Spleen (tissue), 11 donors: ENCODE data around the gene SSU72. TPM values are rescaled to one million over a fixed set of nuclear protein-coding genes. Genes with fewer than 3 reads are reported as not detected.

Source experiments
- DNase-seq: peaks from one replicate; pipeline ENCODE4 v3.0.0-alpha.2; 2020
- H3K27ac ChIP-seq, 8 donors: fragments of 200-600 bp; sonication (generic) in 7 of 8; 1 replicate in 4 of 8; 2 replicates in 4 of 8; pipeline versions ENCODE4 v1.5.0 to v1.8.0; 2016 to 2021; ENCODE audit warnings: inconsistent platforms in 4 of 8, mild to moderate bottlenecking in 4 of 8, moderate library complexity in 1 of 8
- H3K27me3 ChIP-seq, 7 donors: fragments of 200-600 bp; sonication (generic) in 6 of 7; replicated peaks in 1 of 7; 1 replicate in 4 of 7; 2 replicates in 3 of 7; pipeline versions ENCODE4 v1.5.0 to v1.8.0; 2016 to 2021; ENCODE audit warnings: inconsistent platforms in 3 of 7, mild to moderate bottlenecking in 1 of 7
- H3K36me3 ChIP-seq, 6 donors: fragments of 200-600 bp; sonication (generic) in 5 of 6; 1 replicate in 4 of 6; 2 replicates in 2 of 6; pipeline versions ENCODE4 v1.5.0 to v1.8.0; 2016 to 2021; ENCODE audit warnings: inconsistent platforms in 2 of 6
- H3K4me1 ChIP-seq, 6 donors: fragments of 200-600 bp; sonication (generic) in 5 of 6; 1 replicate in 3 of 6; 2 replicates in 3 of 6; pipeline versions ENCODE4 v1.5.0 to v1.8.0; 2016 to 2021; ENCODE audit warnings: inconsistent platforms in 3 of 6
- H3K4me3 ChIP-seq, 8 donors: fragments of 200-600 bp; sonication (generic) in 7 of 8; 1 replicate in 4 of 8; 2 replicates in 4 of 8; pipeline versions ENCODE4 v1.5.0 to v1.8.0; 2016 to 2021; ENCODE audit warnings: inconsistent platforms in 4 of 8, mild to moderate bottlenecking in 4 of 8, moderate library complexity in 2 of 8
- H3K9me3 ChIP-seq, 8 donors: fragments of 200-600 bp; sonication (generic) in 7 of 8; 1 replicate in 4 of 8; 2 replicates in 4 of 8; pipeline versions ENCODE4 v1.5.0 to v1.8.0; 2016 to 2021; ENCODE audit warnings: inconsistent platforms in 4 of 8
- POLR2A ChIP-seq, 3 donors: fragments of 450-650 bp; IDR thresholded peaks; one replicate each; pipeline ENCODE4 v1.5.1; 2017; ENCODE audit warnings: antibody characterized with exemption in 3 of 3, mild to moderate bottlenecking in 1 of 3
- POLR2AphosphoS5 ChIP-seq, 3 donors: sonication (generic); formaldehyde crosslinking; IDR thresholded peaks; one replicate each; pipeline ENCODE4 v1.5.1; 2017; ENCODE audit warnings: antibody characterized with exemption in 3 of 3
- WGBS, 5 donors: extraction: QIAGEN DNeasy Blood & Tissue Kit in 3 of 5; methylation state at CpG; one replicate each; pipeline versions ENCODE4 v1.1.5 to v1.1.7; 2013 to 2018; 5-methylcytosine and 5-hydroxymethylcytosine counted together
- intact Hi-C: fragments of 100-400 bp; cut with DNase I; formaldehyde crosslinking; loops from one replicate; pipeline ENCODE4 v1.15.0; 2023; ENCODE audit warnings: low total_unique reads
- polyA plus RNA-seq, 3 donors: library from polyadenylated mRNA; stranded (reverse); fragments of 200-250 nt; gene quantifications; one replicate each; pipeline ENCODE4 v1.2.1, GENCODE V29; 2013
- total RNA-seq, 7 donors: library from RNA; depleted of rRNA in 3 of 7; stranded (reverse); fragments of >200 nt in 3 of 7; fragmentation: NEBNext Ultra II Directional in 4 of 7; extraction: Animal tissue kit (Norgen Biotek cat#: 25700) in 4 of 7; gene quantifications; one replicate each; pipeline versions ENCODE4 v1.1.0 to v1.2.1, GENCODE V29; 2016 to 2021
- TF ChIP-seq, protein P1 (sequence below), 11 experiments: fragments of 200-600 bp in 7 of 11; fragments of 450-650 bp in 4 of 11; sonication (generic) in 4 of 11; IDR thresholded peaks in 8 of 11; conservative IDR thresholded peaks in 3 of 11; 1 replicate in 7 of 11; 2 replicates in 4 of 11; pipeline versions ENCODE4 v1.4.0 to v1.8.0; 2016 to 2021; ENCODE audit warnings: antibody characterized with exemption in 11 of 11, inconsistent platforms in 4 of 11, mild to moderate bottlenecking in 1 of 11
- donor health status: healthy with polysubstance abuse.
- donor health status: DM: no; HTN: no; CAD: no; lungs with moderate emphysema.
- donor health status: DM: no; HTN: no; CAD: no.
- donor health status: Bipolar disorder and iron deficiency.
- donor health status: healthy.
- donor health status: DM: no; HTN: no; CAD: no.
- donor health status: DM: yes; HTN: yes; CAD: no.

Gene SSU72
- total and polyA plus RNA-seq, 10 donors: 86.7 to 168 (median 107) TPM

DNA sequence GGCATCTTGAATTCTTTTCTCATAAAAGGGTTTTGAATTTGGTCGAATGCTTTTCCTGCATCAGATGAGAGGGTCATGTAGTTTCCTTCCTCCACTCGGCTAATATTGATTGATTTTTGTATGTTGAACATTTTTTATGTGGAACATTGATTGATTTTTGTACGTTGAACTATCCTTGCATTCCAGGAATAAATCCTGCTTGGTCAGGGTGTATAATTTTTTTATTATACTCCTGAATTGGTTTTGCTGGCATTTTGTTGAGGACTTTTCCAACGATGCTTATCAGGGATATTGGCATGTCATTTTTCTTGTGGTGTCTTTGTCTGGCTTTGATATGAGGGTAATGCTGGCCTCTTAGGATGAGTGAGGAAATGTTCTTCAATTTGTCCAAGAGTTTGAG lies 42.7 kb downstream of the SSU72 start:
- intact Hi-C loops: no loop called here
- no peak overlapping the region for H3K27ac ChIP-seq

DNA sequence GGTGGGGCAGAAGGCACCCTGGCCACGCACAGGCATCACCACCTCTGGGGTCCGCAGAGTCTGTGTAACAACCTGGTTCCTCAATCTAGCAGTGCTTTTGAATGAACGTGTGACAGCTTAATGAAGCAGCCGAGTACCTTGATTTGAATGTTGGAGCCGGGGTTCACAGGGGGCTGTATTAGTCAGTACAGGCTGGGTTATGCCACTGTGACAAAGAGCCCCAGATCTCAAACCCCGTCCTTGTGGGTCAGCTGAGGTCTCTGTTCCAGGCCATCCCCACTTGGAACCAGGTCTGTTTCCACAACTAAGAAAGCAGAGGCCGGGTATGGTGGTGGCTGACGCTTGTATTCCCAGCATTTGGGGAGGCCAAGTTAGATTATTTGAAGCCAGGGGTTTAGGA lies 44.7 kb downstream of the SSU72 start:
- TF ChIP-seq, protein P1, sequence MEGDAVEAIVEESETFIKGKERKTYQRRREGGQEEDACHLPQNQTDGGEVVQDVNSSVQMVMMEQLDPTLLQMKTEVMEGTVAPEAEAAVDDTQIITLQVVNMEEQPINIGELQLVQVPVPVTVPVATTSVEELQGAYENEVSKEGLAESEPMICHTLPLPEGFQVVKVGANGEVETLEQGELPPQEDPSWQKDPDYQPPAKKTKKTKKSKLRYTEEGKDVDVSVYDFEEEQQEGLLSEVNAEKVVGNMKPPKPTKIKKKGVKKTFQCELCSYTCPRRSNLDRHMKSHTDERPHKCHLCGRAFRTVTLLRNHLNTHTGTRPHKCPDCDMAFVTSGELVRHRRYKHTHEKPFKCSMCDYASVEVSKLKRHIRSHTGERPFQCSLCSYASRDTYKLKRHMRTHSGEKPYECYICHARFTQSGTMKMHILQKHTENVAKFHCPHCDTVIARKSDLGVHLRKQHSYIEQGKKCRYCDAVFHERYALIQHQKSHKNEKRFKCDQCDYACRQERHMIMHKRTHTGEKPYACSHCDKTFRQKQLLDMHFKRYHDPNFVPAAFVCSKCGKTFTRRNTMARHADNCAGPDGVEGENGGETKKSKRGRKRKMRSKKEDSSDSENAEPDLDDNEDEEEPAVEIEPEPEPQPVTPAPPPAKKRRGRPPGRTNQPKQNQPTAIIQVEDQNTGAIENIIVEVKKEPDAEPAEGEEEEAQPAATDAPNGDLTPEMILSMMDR (IDR thresholded peaks at IDR 0.05 in 8 of 11, conservative IDR thresholded peaks at IDR 0.05 in 3 of 11): no peak
- TF ChIP-seq POLR2A (IDR thresholded peaks at IDR 0.05) (no peak), POLR2AphosphoS5 (IDR thresholded peaks at IDR 0.05) (no peak)
- no peak overlapping the region for H3K27ac ChIP-seq
- intact Hi-C loops: no loop called here
- peaks cover 0 to 90% (median 39%) of the 10 kb centered on the region in 6 donors for H3K36me3 ChIP-seq
- no peaks in the 10 kb centered on the region for H3K4me1 ChIP-seq
- no peak for DNase-seq
- H3K27me3 ChIP-seq: no peaks in the 10 kb centered on the region
- WGBS, 5 donors: 94 to 99% (median 98%) methylated on average over 6 to 8 of the region's 8 CpGs
- H3K9me3 ChIP-seq: peaks cover 0 to 21% (median 18%) of the 10 kb centered on the region in 8 donors
- no peak overlapping the region for H3K4me3 ChIP-seq

More for the DNA sequence above, 42.7 kb downstream of the SSU72 start:
- H3K4me1 ChIP-seq: no peaks in the 10 kb centered on the region
- 91 to 96% (median 94%) methylated on average over 4 of the region's 4 CpGs for WGBS, 5 donors
- H3K9me3 ChIP-seq: peaks cover 0 to 21% (median 18%) of the 10 kb centered on the region in 8 donors
- H3K27me3 ChIP-seq: no peaks in the 10 kb centered on the region
- peaks cover 0 to 80% (median 30%) of the 10 kb centered on the region in 6 donors for H3K36me3 ChIP-seq
- TF ChIP-seq POLR2AphosphoS5 (IDR thresholded peaks at IDR 0.05) (no peak), POLR2A (IDR thresholded peaks at IDR 0.05) (no peak)
- TF ChIP-seq, protein P1 (IDR thresholded peaks at IDR 0.05 in 8 of 11, conservative IDR thresholded peaks at IDR 0.05 in 3 of 11): no peak
- no peak overlapping the region for H3K4me3 ChIP-seq
- no peak for DNase-seq

DNA sequence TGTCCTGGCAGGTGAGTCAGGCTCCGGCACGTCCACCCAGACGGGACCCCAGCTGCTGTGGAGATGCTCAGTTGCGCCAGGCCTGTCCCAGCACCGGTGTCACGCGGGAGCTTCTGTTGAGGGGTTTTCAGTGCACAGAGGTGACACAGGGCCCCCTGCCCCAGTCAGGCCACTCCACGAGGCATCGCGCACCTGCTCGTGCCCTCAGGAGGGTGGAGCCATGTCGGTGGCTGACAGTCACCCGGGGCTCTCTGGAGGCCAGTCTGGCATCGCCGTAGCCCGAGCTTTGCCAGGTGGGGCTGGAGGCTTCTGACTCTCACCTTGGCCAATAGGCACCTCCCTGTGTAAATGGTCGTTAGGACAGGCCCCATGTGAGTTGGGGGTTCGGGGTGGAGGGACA lies 45.3 kb downstream of the SSU72 start:
- Histone ChIP-seq H3K4me3 (no peak overlapping the region), H3K4me1 (no peaks in the 10 kb centered on the region), H3K36me3 (peaks cover 0 to 90% (median 39%) of the 10 kb centered on the region in 6 donors), H3K27ac (no peak overlapping the region), H3K27me3 (no peaks in the 10 kb centered on the region), H3K9me3 (peaks cover 0 to 21% (median 18%) of the 10 kb centered on the region in 8 donors)
- DNase-seq: no peak
- WGBS, 5 donors: 95 to 100% (median 96%) methylated on average over 6 to 18 of the region's 18 CpGs
- no peak for TF ChIP-seq POLR2A (IDR thresholded peaks at IDR 0.05)
- no peak for TF ChIP-seq POLR2AphosphoS5 (IDR thresholded peaks at IDR 0.05)
- TF ChIP-seq, protein P1 (IDR thresholded peaks at IDR 0.05 in 8 of 11, conservative IDR thresholded peaks at IDR 0.05 in 3 of 11): no peak
- intact Hi-C loops: no loop called here

DNA sequence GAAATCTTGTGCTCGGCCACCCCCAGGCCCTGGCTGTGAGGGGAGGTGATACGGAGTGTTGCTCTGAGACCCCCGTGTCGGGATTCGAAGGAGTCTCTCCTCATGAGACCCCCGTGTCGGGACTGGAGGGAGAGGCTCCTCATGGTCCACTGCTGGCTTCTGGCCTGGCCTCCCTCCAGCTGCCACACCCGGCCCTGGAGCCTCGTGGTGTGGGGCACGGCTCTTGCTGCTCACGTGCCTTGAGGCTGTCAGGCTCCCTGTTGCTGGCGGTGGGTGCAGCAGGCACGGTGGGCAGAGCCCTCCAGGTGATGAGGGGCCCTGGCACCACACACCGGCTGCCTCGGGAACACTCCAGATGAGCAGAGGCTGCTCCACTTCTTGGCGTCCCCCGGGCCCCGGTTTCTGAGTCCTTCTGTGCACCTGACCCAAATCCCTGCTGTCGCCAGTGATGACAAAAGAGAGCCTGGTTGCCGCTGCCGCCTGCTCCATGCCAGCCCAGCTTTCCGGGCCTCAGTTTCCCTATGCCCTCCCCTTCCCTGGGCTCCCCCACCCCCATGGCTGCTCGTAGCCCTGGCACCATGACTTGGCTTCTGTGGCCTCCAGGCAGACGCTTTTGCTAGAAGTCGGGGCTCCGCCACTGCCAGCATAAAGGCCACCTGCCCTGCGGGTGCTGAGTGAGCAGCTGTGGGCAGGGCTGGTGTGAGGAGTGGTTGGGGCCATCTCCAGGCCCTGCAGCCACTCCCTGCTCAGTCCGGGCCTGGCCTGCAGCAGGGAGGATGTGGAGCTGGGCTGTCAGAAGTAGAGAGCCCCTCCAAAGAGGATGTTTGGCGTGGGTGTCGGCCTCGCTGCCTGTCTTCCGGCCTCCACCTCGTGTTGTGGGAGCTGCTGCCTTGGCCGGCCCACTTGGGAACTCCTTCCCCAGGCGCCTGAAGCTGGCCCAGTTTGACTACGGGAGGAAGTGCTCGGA lies 46.1 kb downstream of the SSU72 start:
- WGBS, 5 donors: 92 to 96% (median 94%) methylated on average over 20 to 37 of the region's 37 CpGs
- TF ChIP-seq, protein P1 (IDR thresholded peaks at IDR 0.05 in 8 of 11, conservative IDR thresholded peaks at IDR 0.05 in 3 of 11): no peak
- TF ChIP-seq POLR2A (IDR thresholded peaks at IDR 0.05): no peak
- TF ChIP-seq POLR2AphosphoS5 (IDR thresholded peaks at IDR 0.05): no peak
- peaks cover 0 to 92% (median 41%) of the 10 kb centered on the region in 6 donors for H3K36me3 ChIP-seq
- no peaks in the 10 kb centered on the region for H3K4me1 ChIP-seq
- H3K9me3 ChIP-seq: peaks cover 0 to 21% (median 18%) of the 10 kb centered on the region in 8 donors
- intact Hi-C loops: no loop called here
- DNase-seq: no peak
- no peak overlapping the region for H3K27ac ChIP-seq
- no peaks in the 10 kb centered on the region for H3K27me3 ChIP-seq
- no peak overlapping the region for H3K4me3 ChIP-seq
